Ovary (tissue), 9 donors: ENCODE data around the gene MED13. TPM values are rescaled to one million over a fixed set of nuclear protein-coding genes. Genes with fewer than 3 reads are reported as not detected.

Experiments used
- DNase-seq, 5 donors: peaks; one replicate each; pipeline ENCODE4 v3.0.0-alpha.2; 2019 to 2020
- H3K27ac ChIP-seq, 2 donors: fragments of 200-600 bp; one replicate each; pipeline versions ENCODE4 v1.5.1 to v1.8.0; 2019 to 2022
- H3K27me3 ChIP-seq: fragments of 200-600 bp; one replicate; pipeline ENCODE4 v1.8.0; 2022
- H3K36me3 ChIP-seq: fragments of 200-600 bp; sonication (generic); one replicate; pipeline ENCODE4 v1.5.1; 2019
- H3K4me1 ChIP-seq: one replicate; pipeline ENCODE4 v1.8.1; 2013; ENCODE audit warnings: mild to moderate bottlenecking, moderate library complexity; ENCODE audit not compliant: insufficient read depth
- H3K4me3 ChIP-seq: fragments of 200-600 bp; sonication (generic); one replicate; pipeline ENCODE4 v1.5.1; 2017
- H3K9me3 ChIP-seq, 2 donors: fragments of 200-600 bp in 1 of 2; sonication (generic) in 1 of 2; one replicate each; pipeline versions ENCODE4 v1.5.1 to v1.8.1; 2013 to 2019; ENCODE audit warnings: mild to moderate bottlenecking in 1 of 2, moderate library complexity in 1 of 2
- CTCF ChIP-seq, 3 donors: fragments of 450-650 bp in 2 of 3; fragments of 200-600 bp in 1 of 3; IDR thresholded peaks; one replicate each; pipeline versions ENCODE4 v1.5.1 to v1.8.0; 2016 to 2022; ENCODE audit warnings: antibody characterized with exemption in 3 of 3, mild to moderate bottlenecking in 1 of 3
- EP300 ChIP-seq: sonication (generic); formaldehyde crosslinking; IDR thresholded peaks from one replicate; pipeline ENCODE4 v1.6.1; 2017; ENCODE audit warnings: antibody characterized with exemption
- POLR2A ChIP-seq: fragments of 450-650 bp; IDR thresholded peaks from one replicate; pipeline ENCODE4 v1.6.1; 2017; ENCODE audit warnings: antibody characterized with exemption, mild to moderate bottlenecking, moderate library complexity
- WGBS, 3 donors: extraction: QIAGEN DNeasy Blood & Tissue Kit in 1 of 3; methylation state at CpG; one replicate each; pipeline versions ENCODE4 v1.1.5 to v1.1.7; 2013 to 2017; 5-methylcytosine and 5-hydroxymethylcytosine counted together
- intact Hi-C, 4 donors: fragments of 100-400 bp; cut with DNase I; formaldehyde crosslinking; loops; one replicate each; pipeline versions ENCODE4 v1.11.0 to v1.15.1; 2022 to 2023
- polyA plus RNA-seq, 2 donors: library from polyadenylated mRNA; stranded (reverse); fragments of 200-250 nt in 1 of 2; fragments of 350-450 nt in 1 of 2; fragmentation: Illumina TruSeq in 1 of 2; extraction: RNeasy Lipid Tissue Mini Kit (QIAGEN cat#74804) in 1 of 2; gene quantifications; one replicate each; pipeline ENCODE4 v1.2.3, GENCODE V29; 2013 to 2014
- total RNA-seq, 7 donors: library from RNA; depleted of rRNA in 2 of 7; stranded (reverse); fragments of >200 nt in 2 of 7; fragmentation: NEBNext Ultra II Directional in 3 of 7; extraction: Animal tissue kit (Norgen Biotek cat#: 25700) in 3 of 7; gene quantifications; one replicate each; pipeline versions ENCODE4 v1.1.0 to v1.2.4, GENCODE V29; 2016 to 2023
- donor health status: DM: no; HTN: no; CAD: no; lungs with moderate emphysema.
- donor health status: DM: no; HTN: no; CAD: no.
- donor health status: Bipolar disorder and iron deficiency.
- donor health status: DM: yes; HTN: yes; CAD: no.
- donor health status: DM: no; HTN: no; CAD: no.
- donor health status: DM: yes; HTN: yes; CAD: no.

The MED13 gene
- total and polyA plus RNA-seq, 9 donors: 10.4 to 85.1 (median 55.8) TPM

DNA sequence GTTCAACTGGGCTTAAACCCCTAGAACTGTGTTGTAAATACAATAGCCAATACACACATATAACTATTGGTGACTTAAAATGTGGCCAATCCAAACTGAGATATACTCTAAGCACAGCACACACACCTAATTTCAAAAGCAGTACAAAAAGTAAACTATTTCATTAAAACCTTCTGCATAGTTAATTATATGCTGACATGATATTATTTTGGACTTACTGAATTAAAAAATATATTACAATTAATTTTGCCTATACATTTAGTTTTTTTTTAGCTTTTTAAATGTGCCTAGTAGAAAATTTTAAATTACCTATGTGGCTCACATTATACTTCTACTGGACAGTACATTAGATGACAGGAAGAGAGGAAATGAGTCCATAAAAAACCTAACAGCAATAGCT, 21.5 kb downstream of the MED13 start:
- Histone ChIP-seq H3K9me3 (no peaks in the 10 kb centered on the region), H3K27ac (no peak overlapping the region), H3K4me1 (peaks cover 4% of the 10 kb centered on the region), H3K4me3 (no peak overlapping the region), H3K27me3 (no peaks in the 10 kb centered on the region), H3K36me3 (no peaks in the 10 kb centered on the region)
- intact Hi-C loops: no loop called here
- no peak for TF ChIP-seq POLR2A
- no peak for TF ChIP-seq EP300
- no peak for TF ChIP-seq CTCF (IDR thresholded peaks at IDR 0.05)
- DNase-seq: no peak

DNA sequence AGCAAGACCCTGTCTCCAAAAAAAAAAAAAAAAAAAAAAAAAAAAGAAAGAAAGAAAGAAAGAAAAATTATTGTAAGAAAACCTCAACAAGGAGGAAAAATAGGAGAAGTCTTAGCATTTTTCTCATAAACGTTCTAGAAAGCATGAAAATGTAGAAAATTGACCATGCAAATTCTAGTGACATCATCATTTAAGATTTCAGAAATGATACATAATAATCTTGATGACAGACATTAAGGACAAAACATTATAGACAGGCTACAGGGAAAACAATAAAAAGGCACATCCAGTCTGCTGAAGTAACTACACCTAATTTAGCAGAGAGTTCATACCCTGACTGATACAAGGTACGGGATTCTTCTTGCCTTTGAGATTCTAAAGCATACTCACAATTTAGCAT, 21.9 kb downstream of the MED13 start:
- 70 to 81% (median 80%) methylated on average over 2 of the region's 2 CpGs for WGBS, 3 donors
- intact Hi-C loops: no loop called here
- Histone ChIP-seq H3K27ac (no peak overlapping the region), H3K4me3 (no peak overlapping the region), H3K9me3 (no peaks in the 10 kb centered on the region), H3K36me3 (no peaks in the 10 kb centered on the region), H3K4me1 (peaks cover 4% of the 10 kb centered on the region), H3K27me3 (no peaks in the 10 kb centered on the region)
- DNase-seq: no peak
- TF ChIP-seq EP300: no peak
- no peak for TF ChIP-seq CTCF (IDR thresholded peaks at IDR 0.05)
- no peak for TF ChIP-seq POLR2A

GRCh38 chr17:62038248-62038647, 26.8 kb downstream of the MED13 start:
- TF ChIP-seq CTCF (IDR thresholded peaks at IDR 0.05): no peak
- no peak for TF ChIP-seq POLR2A
- TF ChIP-seq EP300: no peak
- Histone ChIP-seq H3K27ac (no peak overlapping the region), H3K9me3 (no peaks in the 10 kb centered on the region), H3K4me1 (no peaks in the 10 kb centered on the region), H3K27me3 (no peaks in the 10 kb centered on the region), H3K36me3 (no peaks in the 10 kb centered on the region), H3K4me3 (no peak overlapping the region)
- intact Hi-C loops: no loop called here
- no peak for DNase-seq
- WGBS, 3 donors: 50 to 74% (median 68%) methylated on average over 1 of the region's 1 CpG

- no peak for DNase-seq
Measured at GRCh38 chr17:62033317-62033716, 31.8 kb downstream of the MED13 start.

More at GRCh38 chr17:62033317-62033716, 31.8 kb downstream of the MED13 start:
- H3K4me1 ChIP-seq: no peaks in the 10 kb centered on the region
- no peaks in the 10 kb centered on the region for H3K9me3 ChIP-seq
- H3K36me3 ChIP-seq: no peaks in the 10 kb centered on the region
- H3K27ac ChIP-seq: no peak overlapping the region
- intact Hi-C loops: no loop called here
- no peak for TF ChIP-seq EP300
- TF ChIP-seq POLR2A: no peak
- no peak for TF ChIP-seq CTCF (IDR thresholded peaks at IDR 0.05)
- H3K27me3 ChIP-seq: no peaks in the 10 kb centered on the region
- no peak overlapping the region for H3K4me3 ChIP-seq
